Mesendoderm (in vitro differentiated cells): ENCODE data around the gene KDELR1.

Experiments used
- DNase-seq: peaks from one replicate; pipeline ENCODE4 v3.0.0; 2013
- H2AK5ac ChIP-seq: 2 replicates; pipeline ENCODE4 v1.6.1; 2013; ENCODE audit warnings: low read length, inconsistent platforms
- H2BK120ac ChIP-seq: 2 replicates; pipeline ENCODE4 v1.6.1; 2013; ENCODE audit warnings: low read depth, mild to moderate bottlenecking, low read length, moderate library complexity, mixed read lengths
- H2BK15ac ChIP-seq: replicated peaks from 2 replicates; pipeline ENCODE4 v1.6.1; 2013; ENCODE audit warnings: low read depth, mild to moderate bottlenecking, moderate library complexity
- H2BK5ac ChIP-seq: 2 replicates; pipeline ENCODE4 v1.6.1; 2013; ENCODE audit warnings: low read length, inconsistent platforms
- H3K18ac ChIP-seq: 2 replicates; pipeline ENCODE4 v1.6.1; 2013; ENCODE audit warnings: mild to moderate bottlenecking, low read length, mixed read lengths
- H3K23ac ChIP-seq: one replicate; pipeline ENCODE4 v1.6.1; 2013; ENCODE audit warnings: low read length
- H3K27ac ChIP-seq: 2 replicates; pipeline ENCODE4 v1.5.1; 2013; ENCODE audit warnings: low read depth, mild to moderate bottlenecking, inconsistent platforms, low read length, moderate library complexity
- H3K27me3 ChIP-seq: 2 replicates; pipeline ENCODE4 v1.6.1; 2013; ENCODE audit warnings: low read length, control low read depth, mild to moderate bottlenecking, inconsistent platforms; ENCODE audit not compliant: insufficient read depth, poor library complexity
- H3K36me3 ChIP-seq: 2 replicates; pipeline ENCODE4 v1.6.1; 2013; ENCODE audit warnings: low read length, inconsistent platforms; ENCODE audit not compliant: control insufficient read depth, insufficient read depth
- H3K4ac ChIP-seq: one replicate; pipeline ENCODE4 v1.6.1; 2013; ENCODE audit warnings: low read depth, mild to moderate bottlenecking, low read length, moderate library complexity
- H3K4me1 ChIP-seq: 2 replicates; pipeline ENCODE4 v1.6.1; 2013; ENCODE audit warnings: low read depth, low read length, inconsistent platforms; ENCODE audit not compliant: control insufficient read depth
- H3K4me2 ChIP-seq: 2 replicates; pipeline ENCODE4 v1.6.1; 2013; ENCODE audit warnings: low read length
- H3K4me3 ChIP-seq: 2 replicates; pipeline ENCODE4 v1.5.1; 2013; ENCODE audit warnings: mild to moderate bottlenecking, low read length
- H3K56ac ChIP-seq: one replicate; pipeline ENCODE4 v1.6.1; 2013; ENCODE audit warnings: low read length
- H3K79me1 ChIP-seq: 2 replicates; pipeline ENCODE4 v1.6.1; 2013; ENCODE audit warnings: low read length, inconsistent platforms
- H3K79me2 ChIP-seq: 2 replicates; pipeline ENCODE4 v1.6.1; 2013; ENCODE audit warnings: mild to moderate bottlenecking, low read length; ENCODE audit not compliant: control insufficient read depth, insufficient read depth
- H3K9ac ChIP-seq: 2 replicates; pipeline ENCODE4 v1.6.1; 2013; ENCODE audit warnings: low read length, inconsistent platforms
- H4K5ac ChIP-seq: one replicate; pipeline ENCODE4 v1.6.1; 2013; ENCODE audit warnings: low read length
- H4K8ac ChIP-seq: one replicate; pipeline ENCODE4 v1.6.1; 2013; ENCODE audit warnings: low read depth, mild to moderate bottlenecking, control low read depth, low read length, moderate library complexity
- WGBS: extraction: QIAGEN DNeasy Blood & Tissue Kit; methylation state at CpG from one replicate; pipeline ENCODE4 v1.1.7; 2013; ENCODE audit warnings: low lambda C conversion rate, missing lambda C conversion rate; ENCODE audit not compliant: insufficient coverage; ENCODE audit errors: extremely low coverage; 5-methylcytosine and 5-hydroxymethylcytosine counted together

Gene KDELR1

DNA sequence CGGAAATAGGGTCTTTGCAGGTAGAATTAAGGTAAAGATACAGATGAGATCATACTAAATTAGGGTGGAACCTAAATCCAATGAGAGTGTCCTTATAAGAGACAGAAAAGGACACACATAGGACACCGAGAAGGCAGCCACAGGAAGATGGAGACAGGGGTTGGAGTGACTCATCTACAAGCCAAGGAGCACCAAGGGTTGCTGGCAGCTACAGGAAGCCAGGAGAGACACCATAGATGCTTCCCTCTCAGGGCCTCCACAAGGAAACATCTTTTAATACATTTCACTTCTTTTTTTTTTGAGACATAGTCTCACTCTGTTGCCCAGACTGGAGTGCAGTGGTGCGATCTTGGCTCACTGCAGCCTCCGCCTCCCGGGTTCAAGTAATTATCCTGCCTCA, 37.7 kb downstream of the KDELR1 start:
- H3K23ac ChIP-seq, result no peak overlapping the region
- no peak overlapping the region for H2BK15ac ChIP-seq
- H3K79me1 ChIP-seq, result no peaks in the 10 kb centered on the region
- no CpG with 5 or more reads among the region's 5 CpGs for WGBS
- H3K27me3 ChIP-seq, result no peaks in the 10 kb centered on the region
- no peaks in the 10 kb centered on the region for H3K79me2 ChIP-seq
- no peak overlapping the region for H3K27ac ChIP-seq
- no peak overlapping the region for H3K4me3 ChIP-seq
- H3K9ac ChIP-seq, result no peak overlapping the region
- no peak overlapping the region for H2AK5ac ChIP-seq
- no peak overlapping the region for H4K8ac ChIP-seq
- no peak overlapping the region for H3K4ac ChIP-seq
- no peak for DNase-seq
- no peak overlapping the region for H3K56ac ChIP-seq
- H3K4me2 ChIP-seq, result no peak overlapping the region
- H3K4me1 ChIP-seq, result no peaks in the 10 kb centered on the region
- H2BK120ac ChIP-seq, result no peak overlapping the region
- H3K36me3 ChIP-seq, result no peaks in the 10 kb centered on the region
- H2BK5ac ChIP-seq, result no peak overlapping the region
- H4K5ac ChIP-seq, result no peak overlapping the region
- H3K18ac ChIP-seq, result no peak overlapping the region

DNA sequence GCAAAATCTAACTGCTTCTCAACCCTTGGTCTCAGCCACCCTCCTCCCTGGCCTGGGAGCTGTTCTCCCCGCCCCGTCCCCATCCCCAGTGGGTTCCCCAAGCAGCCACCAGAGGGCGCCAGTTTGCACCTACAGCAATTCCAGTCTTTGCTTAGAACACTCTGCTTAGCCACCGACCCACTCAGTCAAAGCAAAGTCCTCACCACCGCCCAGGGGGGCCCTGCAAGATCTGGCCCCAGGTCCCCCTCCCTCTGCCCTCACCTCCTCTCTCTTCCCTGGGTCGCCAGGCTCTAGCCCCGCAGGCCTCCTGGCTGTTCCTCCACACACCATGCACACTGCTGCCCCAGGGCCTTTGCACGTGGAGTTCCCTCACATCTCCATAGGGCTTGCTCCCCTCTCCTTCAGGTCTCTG, 40.0 kb downstream of the KDELR1 start:
- Histone ChIP-seq H2BK15ac (no peak overlapping the region), H4K5ac (no peak overlapping the region), H3K79me1 (no peaks in the 10 kb centered on the region), H3K4ac (no peak overlapping the region), H3K4me2 (no peak overlapping the region), H2BK5ac (no peak overlapping the region), H3K27ac (no peak overlapping the region), H2BK120ac (no peak overlapping the region), H3K18ac (no peak overlapping the region), H3K36me3 (no peaks in the 10 kb centered on the region), H3K4me3 (no peak overlapping the region), H2AK5ac (no peak overlapping the region), H4K8ac (no peak overlapping the region), H3K56ac (no peak overlapping the region), H3K4me1 (no peaks in the 10 kb centered on the region), H3K79me2 (no peaks in the 10 kb centered on the region), H3K9ac (no peak overlapping the region), H3K23ac (no peak overlapping the region), H3K27me3 (no peaks in the 10 kb centered on the region)
- DNase-seq, result peak; percentile 80
- no CpG with 5 or more reads among the region's 8 CpGs for WGBS

DNA sequence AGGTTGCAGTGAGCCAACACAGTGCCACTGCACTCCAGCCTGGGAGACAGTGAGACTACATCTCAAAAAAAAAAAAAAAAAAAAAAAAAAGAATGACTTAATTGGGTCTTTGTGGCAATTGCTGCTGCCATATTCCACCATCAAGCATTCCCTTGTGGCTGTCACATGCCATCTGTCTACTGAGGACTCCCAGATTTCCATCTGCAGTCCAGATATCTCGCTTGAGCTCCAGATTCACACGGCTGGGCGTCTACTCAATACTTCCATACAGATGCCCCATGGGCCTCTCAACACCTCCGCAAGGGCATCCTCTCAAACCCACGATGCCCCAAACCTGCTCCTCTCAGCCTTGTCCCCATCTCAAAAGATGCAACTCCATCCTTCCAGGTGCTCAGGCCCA, 40.5 kb downstream of the KDELR1 start:
- Histone ChIP-seq H3K79me2 (no peaks in the 10 kb centered on the region), H3K4ac (no peak overlapping the region), H3K79me1 (no peaks in the 10 kb centered on the region), H4K5ac (no peak overlapping the region), H3K4me2 (no peak overlapping the region), H3K27ac (no peak overlapping the region), H3K36me3 (no peaks in the 10 kb centered on the region), H2BK15ac (no peak overlapping the region), H2AK5ac (no peak overlapping the region), H4K8ac (no peak overlapping the region), H3K56ac (no peak overlapping the region), H3K23ac (no peak overlapping the region), H2BK5ac (no peak overlapping the region), H3K27me3 (no peaks in the 10 kb centered on the region), H2BK120ac (no peak overlapping the region), H3K4me3 (no peak overlapping the region), H3K4me1 (no peaks in the 10 kb centered on the region), H3K9ac (no peak overlapping the region), H3K18ac (no peak overlapping the region)
- DNase-seq, result no peak
- no CpG with 5 or more reads among the region's 5 CpGs for WGBS

GRCh38 chr19:48348737-48349136, 42.6 kb downstream of the KDELR1 start:
- Histone ChIP-seq H3K79me2 (no peaks in the 10 kb centered on the region), H3K56ac (no peak overlapping the region), H4K5ac (no peak overlapping the region), H3K4me1 (no peaks in the 10 kb centered on the region), H3K18ac (no peak overlapping the region), H3K79me1 (no peaks in the 10 kb centered on the region), H3K27me3 (no peaks in the 10 kb centered on the region), H3K9ac (no peak overlapping the region), H4K8ac (no peak overlapping the region), H3K36me3 (no peaks in the 10 kb centered on the region), H2BK5ac (no peak overlapping the region), H2BK15ac (no peak overlapping the region), H3K4ac (no peak overlapping the region), H3K4me3 (no peak overlapping the region), H2BK120ac (no peak overlapping the region), H3K27ac (no peak overlapping the region), H3K23ac (no peak overlapping the region), H2AK5ac (no peak overlapping the region), H3K4me2 (no peak overlapping the region)
- WGBS, result no CpG with 5 or more reads among the region's 7 CpGs
- no peak for DNase-seq

DNA sequence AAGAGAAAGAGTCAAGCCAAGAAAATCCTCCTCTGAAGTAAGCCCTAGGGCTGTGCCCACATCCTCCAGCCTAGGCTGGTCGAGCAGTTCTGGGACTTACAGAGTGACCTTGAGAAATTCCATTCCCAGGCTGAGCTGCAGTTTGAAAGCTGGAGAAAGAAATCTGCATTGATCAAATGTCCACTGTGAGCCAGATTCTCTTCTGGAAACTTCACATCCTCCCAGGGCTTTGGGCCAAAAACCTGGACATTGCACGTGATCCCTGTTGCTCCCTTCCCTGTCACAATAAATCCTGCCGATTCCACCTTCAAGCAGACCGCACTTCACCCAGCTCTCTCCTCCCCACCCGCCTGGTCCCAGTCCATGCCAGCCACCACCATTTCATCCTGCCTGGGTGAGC, 43.3 kb downstream of the KDELR1 start:
- H3K4ac ChIP-seq, result no peak overlapping the region
- no peaks in the 10 kb centered on the region for H3K36me3 ChIP-seq
- H3K23ac ChIP-seq, result no peak overlapping the region
- no peaks in the 10 kb centered on the region for H3K79me2 ChIP-seq
- H4K8ac ChIP-seq, result no peak overlapping the region
- no peaks in the 10 kb centered on the region for H3K79me1 ChIP-seq
- no peak overlapping the region for H3K18ac ChIP-seq
- no CpG with 5 or more reads among the region's 5 CpGs for WGBS
- H3K4me3 ChIP-seq, result no peak overlapping the region
- H3K4me2 ChIP-seq, result no peak overlapping the region
- H2BK5ac ChIP-seq, result no peak overlapping the region
- no peak overlapping the region for H2BK15ac ChIP-seq
- H4K5ac ChIP-seq, result no peak overlapping the region
- H3K27ac ChIP-seq, result no peak overlapping the region
- no peaks in the 10 kb centered on the region for H3K4me1 ChIP-seq
- DNase-seq, result no peak
- H3K9ac ChIP-seq, result no peak overlapping the region
- no peak overlapping the region for H2BK120ac ChIP-seq
- no peak overlapping the region for H3K56ac ChIP-seq
- no peak overlapping the region for H2AK5ac ChIP-seq
- no peaks in the 10 kb centered on the region for H3K27me3 ChIP-seq

GRCh38 chr19:48346191-48346590, 45.2 kb downstream of the KDELR1 start:
- Histone ChIP-seq H3K9ac (no peak overlapping the region), H3K23ac (no peak overlapping the region), H4K8ac (no peak overlapping the region), H3K79me2 (no peaks in the 10 kb centered on the region), H3K4me3 (no peak overlapping the region), H3K4me1 (no peaks in the 10 kb centered on the region), H4K5ac (no peak overlapping the region), H3K27me3 (no peaks in the 10 kb centered on the region), H2AK5ac (no peak overlapping the region), H2BK120ac (no peak overlapping the region), H3K36me3 (no peaks in the 10 kb centered on the region), H3K56ac (no peak overlapping the region), H3K79me1 (no peaks in the 10 kb centered on the region), H2BK5ac (no peak overlapping the region), H3K4me2 (no peak overlapping the region), H2BK15ac (no peak overlapping the region), H3K18ac (no peak overlapping the region), H3K4ac (no peak overlapping the region), H3K27ac (no peak overlapping the region)
- no peak for DNase-seq
- WGBS, result no CpG with 5 or more reads among the region's 2 CpGs
